HG03571 (cell line): ENCODE results near the gene SIL1.
"Not testable (repeated sequence)": the region's sequence is repeated elsewhere in the genome, so short reads cannot be mapped to it uniquely, and the experiment has no call there.

Experiments
- ATAC-seq: cut with Tn5 transposase; IDR thresholded peaks from one replicate; pipeline ENCODE4 v1.9.1; 2021; ENCODE audit not compliant: unreplicated experiment

SIL1 gene

DNA sequence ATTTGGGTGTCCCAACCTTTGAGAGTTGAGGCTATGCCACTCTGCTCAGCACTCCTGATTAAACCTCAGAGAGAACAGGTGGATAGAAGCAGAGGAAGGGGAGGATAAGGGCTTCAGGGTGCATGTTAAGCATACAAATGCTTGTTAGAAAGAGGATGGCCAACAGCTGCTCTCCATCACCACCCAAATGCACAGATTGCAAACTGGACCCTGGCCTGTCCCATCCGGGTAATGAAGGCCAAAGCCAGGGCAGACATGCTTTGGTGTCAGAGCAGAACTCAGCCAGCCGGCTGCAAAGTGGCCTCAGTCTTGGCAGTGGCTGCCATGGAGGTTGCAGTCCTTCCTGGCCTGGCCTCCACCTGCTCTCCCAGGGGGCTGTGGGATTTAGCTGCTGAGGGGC is 84.3 kb downstream of the SIL1 start:
- no peak for ATAC-seq

DNA sequence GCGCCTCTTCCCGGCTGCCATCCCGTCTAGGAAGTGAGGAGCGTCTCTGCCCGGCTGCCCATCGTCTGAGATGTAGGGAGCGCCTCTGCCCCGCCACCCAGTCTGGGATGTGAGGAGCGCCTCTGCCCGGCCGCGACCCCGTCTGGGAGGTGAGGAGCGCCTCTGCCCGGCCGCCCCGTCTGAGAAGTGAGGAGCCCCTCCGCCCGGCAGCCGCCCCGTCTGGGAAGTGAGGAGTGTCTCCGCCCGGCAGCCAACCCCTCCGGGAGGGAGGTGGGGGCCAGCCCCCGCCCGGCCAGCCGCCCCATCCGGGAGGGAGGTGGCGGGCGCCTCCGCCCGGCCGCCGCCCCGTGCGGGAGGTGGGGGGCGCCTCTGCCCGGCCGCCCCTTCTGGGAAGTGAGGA is 85.8 kb downstream of the SIL1 start:
- not testable (repeated sequence) for ATAC-seq

DNA sequence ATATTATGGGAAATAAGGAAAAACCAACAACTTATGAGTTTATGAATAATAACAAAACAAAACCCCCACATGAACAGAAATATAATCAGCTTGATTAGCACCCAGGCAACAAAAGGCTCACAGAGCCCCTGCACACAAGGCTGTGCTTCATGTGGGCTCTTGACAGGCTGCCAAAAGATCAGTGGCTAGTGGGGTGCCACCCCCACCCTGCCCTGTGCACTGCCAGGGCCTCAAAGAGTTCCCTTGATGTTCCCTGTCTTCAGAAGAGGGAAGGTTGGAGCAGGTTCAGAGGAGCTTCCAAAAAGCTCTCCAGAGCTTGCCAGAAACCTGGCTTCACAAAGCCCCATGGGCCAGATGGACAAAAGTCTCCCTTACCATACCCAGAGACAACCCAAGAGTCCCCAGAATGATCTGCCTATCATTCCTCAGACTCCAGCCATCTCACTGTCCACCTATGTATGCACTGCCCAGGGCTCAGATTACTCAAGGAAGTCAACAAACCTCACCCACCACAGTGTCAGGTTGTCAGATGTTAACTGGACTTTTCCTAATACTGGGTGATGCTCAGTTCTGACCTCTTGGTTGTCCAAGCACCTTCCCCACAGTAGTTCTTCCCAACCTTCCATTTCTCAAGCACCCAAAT is 87.5 kb downstream of the SIL1 start:
- ATAC-seq = no peak

DNA sequence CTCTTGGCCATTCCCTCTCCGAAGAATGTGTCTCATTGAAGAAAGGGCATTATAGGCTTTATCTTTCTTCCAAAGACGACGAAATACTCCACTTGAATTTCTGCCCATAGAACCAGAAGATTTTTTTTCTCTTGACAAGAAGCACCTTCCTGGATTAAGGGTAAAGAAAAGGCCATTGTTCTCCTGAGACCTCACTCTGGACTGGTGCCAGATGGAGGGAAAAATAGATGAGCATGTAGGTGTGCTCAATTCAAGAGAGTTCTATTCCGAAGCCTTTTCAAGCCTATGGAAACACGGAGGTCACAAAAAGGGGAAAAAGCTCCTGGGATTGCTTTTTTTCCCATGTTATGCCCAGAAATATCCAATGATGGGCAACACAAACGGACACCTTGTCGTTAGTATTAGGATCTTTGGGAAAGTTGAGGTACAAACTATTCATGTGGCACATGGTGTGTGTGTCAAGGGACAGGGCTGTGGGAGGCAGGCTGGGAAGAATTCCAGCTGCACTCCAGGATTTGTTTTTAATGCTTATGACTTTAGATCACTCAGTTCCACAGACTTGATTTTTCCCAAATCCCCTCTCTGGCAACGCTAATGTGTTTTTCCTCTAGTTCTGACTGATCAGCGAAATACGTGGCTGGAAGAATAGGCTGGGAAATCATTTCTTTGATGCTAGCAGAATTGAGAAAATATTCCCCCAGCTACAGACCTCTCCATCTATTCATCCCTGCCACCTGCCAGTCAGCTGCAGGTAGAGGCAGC is 89.9 kb downstream of the SIL1 start:
- no peak for ATAC-seq

DNA sequence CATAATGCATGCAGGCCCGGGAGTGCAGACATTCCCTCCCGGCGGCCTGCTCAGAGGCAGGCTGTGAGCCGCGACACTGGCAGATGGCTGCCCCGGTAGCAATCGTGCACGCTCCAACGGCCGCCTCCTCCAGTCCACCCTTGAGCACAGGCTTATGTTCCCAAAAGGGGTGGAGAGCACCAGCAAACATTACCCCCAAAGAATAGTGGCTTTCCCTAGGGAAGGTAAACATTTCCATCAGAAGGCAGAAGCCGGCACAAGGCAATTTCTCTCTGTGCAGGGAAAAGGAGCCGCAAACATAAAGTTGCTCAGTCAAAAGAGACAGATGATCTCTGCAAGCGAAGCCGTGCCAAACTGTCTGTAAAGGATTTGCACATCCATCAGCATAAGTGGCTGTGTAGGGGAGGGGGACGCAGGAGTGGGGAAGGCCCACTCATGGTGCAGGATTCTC is 92.5 kb downstream of the SIL1 start:
- no peak for ATAC-seq

DNA sequence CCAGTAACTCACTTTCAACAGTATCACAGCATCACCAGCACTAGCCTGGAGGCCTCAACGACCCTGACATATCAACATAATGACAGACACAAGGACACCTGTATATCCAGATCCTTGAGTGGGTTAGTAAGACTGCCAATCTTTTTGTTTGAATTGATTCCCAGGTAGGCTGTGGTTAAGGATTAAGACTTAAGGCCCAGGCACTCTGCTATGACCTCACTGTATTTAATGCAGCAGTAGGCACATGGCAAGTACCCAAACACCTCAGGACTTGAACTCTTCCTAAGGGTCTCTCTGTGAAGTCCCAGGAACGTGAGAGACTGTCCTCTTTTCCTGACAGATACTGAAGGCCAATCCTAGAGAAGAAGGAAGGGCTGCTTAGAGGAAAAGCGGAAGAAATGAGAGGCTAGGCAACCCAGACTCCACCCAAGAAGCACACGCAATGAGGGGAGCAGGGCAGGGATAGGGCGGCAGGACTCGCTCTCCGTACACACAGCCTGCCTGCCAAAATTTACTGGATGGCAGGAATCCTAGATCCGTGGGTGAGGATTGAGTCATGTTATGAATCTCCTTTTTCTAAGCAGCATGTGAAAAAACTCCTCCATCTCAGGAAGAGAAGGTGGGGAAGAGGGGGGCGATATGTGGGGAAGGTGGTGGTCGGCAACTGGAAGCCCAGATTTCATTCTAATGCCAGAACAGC is 93.4 kb downstream of the SIL1 start:
- no peak for ATAC-seq

DNA sequence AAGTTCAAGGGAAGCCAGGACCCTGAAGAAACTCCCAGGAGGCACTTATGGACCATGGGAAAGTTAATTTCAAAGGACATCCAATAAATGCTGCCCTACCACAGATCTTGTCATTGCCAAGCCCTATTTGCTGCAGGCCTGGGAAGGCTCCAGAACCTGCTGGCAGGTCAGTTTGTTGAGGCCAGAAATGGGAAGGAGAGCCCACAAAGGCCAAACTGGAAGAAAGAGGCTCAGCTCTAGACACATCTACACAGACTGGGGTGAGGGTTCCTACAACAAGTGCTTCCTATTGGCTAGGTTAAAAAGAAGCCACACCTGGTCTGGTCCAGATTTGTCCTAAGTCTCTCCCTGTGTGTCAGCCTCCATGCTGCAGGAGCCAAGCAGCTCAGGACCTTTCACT is 94.4 kb downstream of the SIL1 start:
- no peak for ATAC-seq

DNA sequence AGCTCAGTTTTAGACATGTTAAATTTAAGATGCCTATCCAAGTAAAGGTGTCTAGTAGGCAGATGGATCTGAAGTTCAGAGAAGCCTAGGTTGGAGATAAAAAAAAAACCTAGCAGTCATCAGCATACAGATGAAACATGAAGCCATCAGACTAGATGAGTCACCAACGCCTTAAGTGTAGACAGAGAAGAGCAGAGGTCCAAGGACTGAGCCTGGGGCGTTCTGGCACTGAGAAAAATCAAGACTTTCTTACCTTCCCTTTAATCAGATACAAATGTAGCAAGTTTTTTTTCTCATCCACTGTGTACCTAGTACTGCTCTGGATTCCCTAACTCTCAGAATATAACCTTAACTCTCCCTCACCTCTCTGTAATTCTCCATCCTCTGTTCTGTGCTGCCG is 97.3 kb downstream of the SIL1 start:
- ATAC-seq = no peak

DNA sequence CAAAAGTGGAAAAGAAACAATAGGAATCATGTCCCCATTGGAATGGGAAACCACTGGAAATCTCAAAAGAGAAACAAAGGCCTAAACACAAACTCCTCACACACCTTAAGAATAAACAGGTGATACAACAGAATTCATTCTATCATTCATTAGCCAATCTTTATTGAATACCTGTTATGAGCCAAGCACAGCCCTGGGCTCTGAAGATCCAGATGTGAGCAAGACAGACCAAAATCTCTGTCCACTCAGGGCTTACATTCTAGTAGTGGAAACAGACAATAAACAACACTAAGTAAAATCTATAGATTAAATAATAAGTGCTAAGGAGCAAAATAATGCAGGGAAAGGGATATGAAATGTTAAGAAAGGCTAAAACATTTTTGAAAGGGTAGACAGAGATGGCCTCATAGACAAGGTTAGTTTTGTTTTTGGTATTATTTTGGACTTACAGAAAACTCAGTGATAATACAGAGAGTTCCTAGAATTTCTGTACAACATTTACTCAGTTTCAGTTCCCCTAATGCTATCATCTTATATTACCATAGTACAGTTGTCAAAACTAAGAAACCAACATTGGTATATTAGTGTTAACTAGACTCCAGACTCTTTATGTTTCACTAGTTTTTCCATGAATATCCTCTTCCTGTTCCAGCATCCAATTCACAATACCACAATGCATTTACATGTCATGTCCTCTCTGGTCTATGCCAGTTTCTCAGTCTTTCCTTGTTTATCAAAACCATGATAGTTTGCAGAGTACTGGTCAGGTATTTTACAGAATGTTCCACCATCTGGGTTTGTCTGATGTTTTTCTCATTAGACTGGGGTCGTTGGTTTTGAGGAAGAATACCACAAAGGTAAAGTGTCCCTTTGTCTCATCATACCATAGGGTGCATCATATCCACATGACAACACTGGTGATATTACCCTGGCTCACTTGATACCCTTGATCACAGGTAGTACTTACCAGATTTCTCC is 103.7 kb downstream of the SIL1 start:
- peak; percentile 89 for ATAC-seq

DNA sequence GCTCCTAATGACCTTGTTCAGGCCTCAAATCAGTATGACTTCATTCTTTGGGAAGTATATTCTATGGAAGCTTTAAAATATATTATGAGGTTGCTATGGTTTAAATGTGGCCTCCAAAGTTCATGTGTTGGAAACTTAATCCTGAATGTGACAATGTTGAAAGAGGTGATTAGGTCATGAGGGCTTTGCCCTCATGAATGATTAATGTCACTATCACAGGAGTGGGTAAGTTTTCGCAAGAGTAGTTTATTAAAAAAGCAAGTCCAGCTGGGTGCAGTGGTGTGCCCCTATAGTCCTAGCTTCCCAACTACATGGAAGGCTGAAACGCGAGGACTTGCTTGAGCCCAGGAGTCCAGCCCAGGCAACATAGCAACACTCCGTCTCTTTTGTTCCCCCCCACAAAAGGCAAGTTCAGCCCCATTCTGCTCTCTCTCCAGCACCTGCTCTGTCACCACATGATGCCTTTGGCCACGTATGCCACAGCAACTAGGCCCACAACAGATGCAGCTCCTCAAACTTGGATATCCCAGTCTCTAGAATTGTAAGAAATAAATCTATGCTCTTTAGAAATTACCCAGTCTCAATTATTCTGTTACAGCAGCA is 105.3 kb downstream of the SIL1 start:
- ATAC-seq = no peak

DNA sequence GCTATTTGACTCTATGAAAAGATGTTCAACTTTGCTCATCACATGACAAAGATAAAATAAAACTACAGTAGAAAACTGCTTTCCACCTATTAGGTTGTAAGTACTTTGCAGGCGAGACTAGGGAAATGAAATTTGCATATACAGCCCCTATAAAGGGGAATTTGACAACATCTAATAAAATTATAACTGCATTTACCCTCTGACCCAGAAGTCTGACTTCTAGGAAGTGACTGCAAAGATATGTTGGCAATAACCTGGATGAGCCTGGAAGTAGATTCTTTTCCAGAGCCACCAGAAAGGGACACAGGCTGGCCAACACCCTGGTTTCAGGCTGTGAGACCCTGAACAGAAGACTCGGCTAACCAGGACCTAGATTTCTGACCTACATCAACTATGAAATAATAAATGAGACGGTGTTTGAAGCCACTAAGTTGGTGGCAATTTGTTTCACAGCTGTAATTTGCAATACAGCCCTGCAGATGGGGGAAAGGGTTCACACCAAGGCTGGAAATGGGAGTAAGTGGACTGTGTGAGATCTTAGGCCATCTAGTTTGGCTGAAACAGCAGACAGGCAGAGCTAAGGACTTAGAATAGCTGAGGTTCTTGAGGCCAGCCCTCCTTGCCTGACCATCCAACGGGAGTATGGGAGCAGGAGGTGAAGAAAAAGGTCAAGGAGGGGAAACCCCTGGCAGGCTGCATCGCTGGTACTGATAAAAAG is 106.6 kb downstream of the SIL1 start:
- no peak for ATAC-seq

DNA sequence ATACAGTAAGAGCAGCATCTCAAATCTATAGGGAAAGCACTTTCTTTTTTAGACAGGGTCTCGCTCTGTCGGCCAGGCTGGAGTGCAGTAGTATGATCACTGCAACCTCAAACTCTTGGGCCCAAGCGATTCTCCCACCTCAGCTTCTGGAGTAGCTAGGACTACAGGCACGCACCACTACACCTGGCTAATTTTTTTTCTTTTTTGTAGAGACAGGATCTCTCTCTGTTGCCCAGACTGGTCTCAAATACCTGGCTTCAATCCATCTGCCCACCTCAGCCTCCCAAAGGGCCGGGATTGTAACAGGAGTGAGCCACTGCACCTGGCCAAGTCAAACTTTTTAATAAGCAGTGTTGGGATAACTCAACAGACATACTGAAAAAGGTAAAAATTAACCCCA is 107.6 kb downstream of the SIL1 start:
- ATAC-seq = no peak

DNA sequence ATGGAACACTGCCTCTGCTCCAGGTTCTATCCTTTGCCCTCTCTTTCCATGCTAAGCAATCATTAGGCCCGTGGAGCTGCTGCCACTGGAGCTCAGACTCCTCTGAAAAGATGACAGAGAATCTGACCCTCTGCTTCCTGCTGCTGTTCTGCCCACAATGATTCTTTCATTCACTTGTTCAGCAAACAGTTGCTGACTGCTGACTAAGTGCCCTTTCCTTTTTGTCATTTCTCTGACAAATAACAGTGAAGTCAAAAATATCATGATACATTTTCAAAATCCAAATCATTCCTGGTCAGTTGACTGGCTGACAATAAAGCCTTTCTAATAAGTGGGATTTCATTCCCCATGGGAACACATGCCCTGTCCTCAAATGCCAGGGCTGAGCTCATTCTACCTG is 110.1 kb downstream of the SIL1 start:
- ATAC-seq = no peak

DNA sequence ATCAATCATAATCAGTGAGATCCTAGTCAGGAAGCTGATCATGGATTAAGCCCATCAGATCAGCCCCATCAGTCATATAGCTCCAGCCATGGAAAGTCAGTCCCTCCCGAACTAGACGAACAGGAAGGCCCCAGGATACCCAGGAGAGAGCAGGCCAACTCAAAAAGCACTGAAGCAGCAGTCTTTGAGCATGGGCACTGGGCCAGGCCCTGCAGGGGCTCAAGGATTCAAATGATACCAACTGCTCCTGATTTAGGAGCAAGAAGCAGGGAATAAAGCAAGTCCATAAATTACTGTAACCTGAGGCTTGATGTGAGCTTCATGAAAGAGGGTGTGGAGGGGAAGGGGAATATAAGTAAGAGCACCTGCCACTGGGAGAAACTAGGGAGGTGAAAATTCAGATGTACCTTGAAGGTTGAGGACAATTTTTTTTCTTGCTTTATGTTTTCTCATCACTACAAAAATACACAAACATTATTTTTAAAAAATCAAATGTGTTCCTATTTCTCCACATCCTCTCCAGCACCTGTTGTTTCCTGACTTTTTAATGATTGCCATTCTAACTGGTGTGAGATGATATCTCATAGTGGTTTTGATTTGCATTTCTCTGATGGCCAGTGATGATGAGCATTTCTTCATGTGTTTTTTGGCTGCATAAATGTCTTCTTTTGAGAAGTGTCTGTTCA is 115.2 kb downstream of the SIL1 start:
- ATAC-seq = no peak

DNA sequence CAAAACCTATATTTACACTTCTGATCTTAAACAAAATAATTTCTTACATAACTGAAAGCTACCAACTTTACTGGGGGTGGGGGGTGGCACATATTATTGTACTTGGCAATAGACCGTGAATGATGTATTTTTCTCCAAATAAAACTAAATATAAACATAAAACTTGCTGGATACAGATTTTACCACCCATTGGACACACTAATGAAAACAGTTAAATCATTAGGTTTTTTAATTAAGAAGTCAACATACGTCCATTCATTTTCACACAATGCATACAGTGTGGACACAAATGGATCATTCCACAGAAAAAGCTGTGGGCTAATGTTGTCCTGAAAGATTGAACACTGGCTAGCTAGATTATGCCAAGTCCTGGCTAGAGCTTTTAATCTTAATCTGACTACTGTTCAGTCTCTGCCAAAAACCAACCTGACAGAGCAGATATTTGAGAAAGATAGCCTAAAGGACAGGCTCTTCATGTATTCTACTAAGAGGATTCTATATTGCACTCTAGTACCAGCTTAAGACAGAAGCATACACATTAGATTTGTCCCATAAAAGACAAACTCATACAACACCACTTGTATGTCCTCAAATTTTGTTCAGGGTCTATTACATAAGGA is 118.1 kb downstream of the SIL1 start:
- no peak for ATAC-seq

DNA sequence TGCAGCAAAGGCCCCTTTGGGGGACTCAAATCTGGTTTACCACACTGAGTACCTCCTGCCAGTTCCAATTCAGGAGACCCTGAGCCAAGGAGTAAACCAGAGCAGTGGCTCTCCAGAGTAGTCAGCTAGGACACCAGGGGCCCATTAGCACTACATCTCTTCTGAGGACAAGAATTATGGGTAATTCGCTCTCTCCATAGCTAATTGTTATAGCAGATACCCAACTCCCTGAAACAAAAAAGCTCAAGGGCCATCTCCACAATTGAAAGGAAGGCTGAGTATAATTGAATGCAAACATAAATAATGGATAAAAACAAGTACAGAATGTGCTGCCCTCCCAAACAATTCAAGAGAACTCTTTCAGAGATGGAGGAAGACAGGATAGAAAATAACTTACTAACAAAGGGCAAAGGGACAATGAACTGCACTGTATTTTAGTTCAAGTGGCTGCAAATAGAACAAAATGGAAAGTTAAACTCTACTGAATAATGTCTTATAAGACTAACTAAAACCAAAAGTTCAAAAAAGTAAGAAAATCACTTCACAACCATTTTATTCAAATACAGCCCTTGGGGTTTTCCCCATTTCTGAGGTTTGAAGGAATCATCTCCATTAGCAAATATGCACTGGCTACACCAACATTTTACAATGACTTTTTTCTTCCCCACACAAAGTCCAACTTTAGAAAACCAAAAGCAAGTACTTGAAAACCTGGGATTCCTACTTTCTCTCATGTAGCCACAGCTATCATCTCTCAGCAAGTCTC is 118.8 kb downstream of the SIL1 start:
- no peak for ATAC-seq

DNA sequence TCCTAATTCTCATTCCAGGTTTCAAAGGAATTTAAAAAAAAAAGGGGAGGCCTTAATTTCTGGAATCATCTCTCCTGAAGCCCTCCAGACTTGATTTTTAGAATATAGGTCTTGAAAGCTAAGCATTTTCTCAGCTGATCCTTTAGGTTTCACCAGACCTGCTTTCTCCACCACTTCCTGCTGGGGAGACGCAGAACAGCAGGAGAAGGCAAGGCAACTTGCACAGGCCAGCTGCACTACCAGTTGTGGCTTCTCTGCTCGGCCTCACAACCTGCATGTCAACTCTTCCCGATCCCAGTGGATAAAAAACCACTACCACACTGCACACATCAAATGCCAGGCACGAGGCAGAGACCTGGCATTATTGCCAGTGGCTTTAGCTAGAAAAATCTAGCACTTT is 119.8 kb downstream of the SIL1 start:
- no peak for ATAC-seq

DNA sequence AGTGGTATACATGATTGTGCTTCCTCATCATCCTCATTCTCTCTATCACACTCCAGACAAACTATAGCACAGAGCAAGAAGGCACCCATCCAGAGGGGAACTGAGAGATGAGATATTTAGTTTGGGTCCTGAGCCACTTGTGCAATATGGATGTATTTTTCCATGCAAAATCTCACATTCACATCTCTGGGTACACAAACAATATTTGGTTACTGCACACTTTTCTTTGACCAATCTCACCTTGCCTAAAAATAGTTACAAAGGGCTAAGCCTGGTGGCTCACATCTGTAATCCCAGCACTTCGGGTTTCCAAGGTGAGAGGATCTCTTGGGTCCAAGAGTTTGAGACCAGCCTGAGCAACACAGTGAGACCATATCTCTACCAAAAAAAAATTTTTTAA is 120.3 kb downstream of the SIL1 start:
- ATAC-seq = no peak
